WTC11 (cell line): Measurements from ENCODE around the gene GRB10.

Source experiments
- CTCF ChIP-seq: fragments of 200-600 bp; IDR thresholded peaks from 2 replicates; pipeline ENCODE4 v1.8.0; 2022; ENCODE audit warnings: antibody characterized with exemption
- E2F5 ChIP-seq: sonication (generic); formaldehyde crosslinking; IDR thresholded peaks from 2 replicates; pipeline ENCODE4 v1.8.1; 2022; ENCODE audit warnings: mild to moderate bottlenecking, moderate library complexity, missing genetic modification reagents
- FOXP4 ChIP-seq: sonication (generic); formaldehyde crosslinking; IDR thresholded peaks from 2 replicates; pipeline ENCODE4 v1.8.0; 2022; ENCODE audit warnings: mild to moderate bottlenecking, missing genetic modification reagents
- KAT7 ChIP-seq: sonication (generic); formaldehyde crosslinking; IDR thresholded peaks from 2 replicates; pipeline ENCODE4 v1.8.1; 2023; ENCODE audit warnings: missing genetic modification reagents, mild to moderate bottlenecking, borderline replicate concordance
- RELA ChIP-seq: sonication (generic); formaldehyde crosslinking; IDR thresholded peaks from 2 replicates; pipeline ENCODE4 v1.8.1; 2022; ENCODE audit warnings: missing genetic modification reagents, mild to moderate bottlenecking, borderline replicate concordance
- SMAD3 ChIP-seq: sonication (generic); formaldehyde crosslinking; IDR thresholded peaks from 2 replicates; pipeline ENCODE4 v1.8.0; 2022; ENCODE audit warnings: missing genetic modification reagents, mild to moderate bottlenecking, borderline replicate concordance
- TCF7 ChIP-seq: sonication (generic); formaldehyde crosslinking; IDR thresholded peaks from 2 replicates; pipeline ENCODE4 v1.8.0; 2022; ENCODE audit warnings: mild to moderate bottlenecking, low read depth, missing genetic modification reagents, moderate library complexity
- TEAD4 ChIP-seq: sonication (generic); formaldehyde crosslinking; IDR thresholded peaks from 2 replicates; pipeline ENCODE4 v1.8.0; 2022; ENCODE audit warnings: mild to moderate bottlenecking, missing genetic modification reagents
- ZNF138 ChIP-seq: sonication (generic); formaldehyde crosslinking; conservative IDR thresholded peaks from 2 replicates; pipeline ENCODE4 v1.8.1; 2022; ENCODE audit warnings: mild to moderate bottlenecking, moderate library complexity, missing genetic modification reagents
- ZNF219 ChIP-seq: sonication (generic); formaldehyde crosslinking; IDR thresholded peaks from 2 replicates; pipeline ENCODE4 v1.8.0; 2023; ENCODE audit warnings: missing genetic modification reagents, mild to moderate bottlenecking, borderline replicate concordance
- TF ChIP-seq, protein P1 (sequence below): sonication (generic); formaldehyde crosslinking; IDR thresholded peaks from 2 replicates; pipeline ENCODE4 v1.8.0; 2022; ENCODE audit warnings: mild to moderate bottlenecking, missing genetic modification reagents
- TF ChIP-seq, protein P2 (sequence below): sonication (generic); formaldehyde crosslinking; IDR thresholded peaks from 2 replicates; pipeline ENCODE4 v1.8.1; 2022; ENCODE audit warnings: low read depth, missing genetic modification reagents, borderline replicate concordance
- TF ChIP-seq, protein P3 (sequence below): sonication (generic); formaldehyde crosslinking; IDR thresholded peaks from 2 replicates; pipeline ENCODE4 v1.8.1; 2023; ENCODE audit warnings: mild to moderate bottlenecking, missing genetic modification reagents

DNA sequence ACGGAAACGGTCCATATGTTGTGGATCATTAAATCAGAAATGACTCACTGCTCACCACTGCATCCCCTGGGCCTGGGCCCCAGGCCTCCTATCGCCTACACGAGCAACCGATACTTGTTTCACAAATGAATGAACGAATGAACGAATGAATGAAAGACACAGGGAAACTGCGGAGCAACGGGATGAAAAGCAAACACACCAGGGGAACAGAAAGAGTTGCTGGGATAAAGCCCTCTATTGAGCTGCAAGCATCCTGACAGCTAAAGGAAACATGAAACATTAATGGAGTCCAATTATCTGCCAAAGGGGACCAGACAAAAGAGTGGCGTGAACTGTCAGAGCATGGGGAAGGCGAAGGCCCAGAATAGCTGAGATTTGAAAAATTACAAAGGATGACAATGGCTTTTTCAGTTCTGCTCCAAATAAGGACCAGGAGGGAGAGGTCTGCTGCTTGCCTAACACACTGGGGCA, 92.1 kb downstream of the GRB10 start:
- TF ChIP-seq RELA (CRISPR knock-in tag) (no peak), CTCF (no peak), E2F5 (CRISPR knock-in tag) (no peak), KAT7 (CRISPR knock-in tag) (no peak), SMAD3 (CRISPR knock-in tag) (no peak), FOXP4 (CRISPR knock-in tag) (no peak), TEAD4 (no peak), ZNF219 (no peak), TCF7 (CRISPR knock-in tag) (no peak), ZNF138 (CRISPR knock-in tag) (no peak)
- TF ChIP-seq, protein P1, sequence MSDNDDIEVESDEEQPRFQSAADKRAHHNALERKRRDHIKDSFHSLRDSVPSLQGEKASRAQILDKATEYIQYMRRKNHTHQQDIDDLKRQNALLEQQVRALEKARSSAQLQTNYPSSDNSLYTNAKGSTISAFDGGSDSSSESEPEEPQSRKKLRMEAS (CRISPR knock-in tag), result no peak
- TF ChIP-seq, protein P2, sequence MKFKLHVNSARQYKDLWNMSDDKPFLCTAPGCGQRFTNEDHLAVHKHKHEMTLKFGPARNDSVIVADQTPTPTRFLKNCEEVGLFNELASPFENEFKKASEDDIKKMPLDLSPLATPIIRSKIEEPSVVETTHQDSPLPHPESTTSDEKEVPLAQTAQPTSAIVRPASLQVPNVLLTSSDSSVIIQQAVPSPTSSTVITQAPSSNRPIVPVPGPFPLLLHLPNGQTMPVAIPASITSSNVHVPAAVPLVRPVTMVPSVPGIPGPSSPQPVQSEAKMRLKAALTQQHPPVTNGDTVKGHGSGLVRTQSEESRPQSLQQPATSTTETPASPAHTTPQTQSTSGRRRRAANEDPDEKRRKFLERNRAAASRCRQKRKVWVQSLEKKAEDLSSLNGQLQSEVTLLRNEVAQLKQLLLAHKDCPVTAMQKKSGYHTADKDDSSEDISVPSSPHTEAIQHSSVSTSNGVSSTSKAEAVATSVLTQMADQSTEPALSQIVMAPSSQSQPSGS (CRISPR knock-in tag), result no peak
- TF ChIP-seq, protein P3, sequence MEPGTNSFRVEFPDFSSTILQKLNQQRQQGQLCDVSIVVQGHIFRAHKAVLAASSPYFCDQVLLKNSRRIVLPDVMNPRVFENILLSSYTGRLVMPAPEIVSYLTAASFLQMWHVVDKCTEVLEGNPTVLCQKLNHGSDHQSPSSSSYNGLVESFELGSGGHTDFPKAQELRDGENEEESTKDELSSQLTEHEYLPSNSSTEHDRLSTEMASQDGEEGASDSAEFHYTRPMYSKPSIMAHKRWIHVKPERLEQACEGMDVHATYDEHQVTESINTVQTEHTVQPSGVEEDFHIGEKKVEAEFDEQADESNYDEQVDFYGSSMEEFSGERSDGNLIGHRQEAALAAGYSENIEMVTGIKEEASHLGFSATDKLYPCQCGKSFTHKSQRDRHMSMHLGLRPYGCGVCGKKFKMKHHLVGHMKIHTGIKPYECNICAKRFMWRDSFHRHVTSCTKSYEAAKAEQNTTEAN (CRISPR knock-in tag), result no peak
